Adrenal gland (tissue), 12 donors: ENCODE results near the gene TOR1B. TPM values are rescaled to one million over a fixed set of nuclear protein-coding genes. Genes with fewer than 3 reads are reported as not detected.

Experiments
- DNase-seq, 7 donors: peaks; one replicate each; pipeline ENCODE4 v3.0.0-alpha.2; 2019 to 2020
- H3K27ac ChIP-seq, 5 donors: fragments of 200-600 bp; sonication (generic) in 4 of 5; 1 replicate in 3 of 5; 2 replicates in 2 of 5; pipeline versions ENCODE4 v1.5.1 to v1.8.0; 2016 to 2020; ENCODE audit warnings: mild to moderate bottlenecking in 1 of 5
- H3K27me3 ChIP-seq: fragments of 200-600 bp; 2 replicates; pipeline ENCODE4 v1.8.0; 2021
- H3K36me3 ChIP-seq, 2 donors: fragments of 200-600 bp; replicated peaks in 1 of 2; 1 replicate in 1 of 2; 2 replicates in 1 of 2; pipeline versions ENCODE4 v1.5.1 to v1.8.0; 2018 to 2022
- H3K4me1 ChIP-seq, 2 donors: fragments of 200-600 bp; replicated peaks in 1 of 2; 1 replicate in 1 of 2; 2 replicates in 1 of 2; pipeline versions ENCODE4 v1.5.1 to v1.8.0; 2018 to 2021
- H3K4me3 ChIP-seq, 4 donors: fragments of 200-600 bp; sonication (generic) in 3 of 4; one replicate each; pipeline ENCODE4 v1.5.1; 2016 to 2018
- H3K9me3 ChIP-seq, 3 donors: fragments of 200-600 bp; sonication (generic) in 1 of 3; replicated peaks in 1 of 3; 1 replicate in 2 of 3; 2 replicates in 1 of 3; pipeline versions ENCODE4 v1.5.1 to v1.8.0; 2016 to 2021
- CTCF ChIP-seq, 6 experiments: fragments of 450-650 bp in 4 of 6; fragments of 200-600 bp in 2 of 6; sonication (generic) in 1 of 6; IDR thresholded peaks; 1 replicate in 5 of 6; 2 replicates in 1 of 6; pipeline versions ENCODE4 v1.5.1 to v1.8.0; 2016 to 2021; ENCODE audit warnings: antibody characterized with exemption in 6 of 6, mild to moderate bottlenecking in 2 of 6, moderate library complexity in 1 of 6
- POLR2A ChIP-seq, 2 donors: fragments of 450-650 bp; IDR thresholded peaks; one replicate each; pipeline ENCODE4 v1.6.1; 2017; ENCODE audit warnings: antibody characterized with exemption in 2 of 2, mild to moderate bottlenecking in 2 of 2, moderate library complexity in 1 of 2
- WGBS, 4 donors: extraction: QIAGEN DNeasy Blood & Tissue Kit in 2 of 4; methylation state at CpG; one replicate each; pipeline versions ENCODE4 v1.1.5 to v1.1.7; 2013 to 2017; 5-methylcytosine and 5-hydroxymethylcytosine counted together
- intact Hi-C, 2 donors: fragments of 100-400 bp; cut with DNase I; formaldehyde crosslinking; loops; one replicate each; pipeline versions ENCODE4 v1.14.1 to v1.15.0; 2022 to 2023
- polyA plus RNA-seq, 3 donors: library from polyadenylated mRNA; stranded (reverse); fragments of 200-250 nt in 2 of 3; fragments of 350-450 nt in 1 of 3; fragmentation: Illumina TruSeq in 1 of 3; extraction: RNeasy Lipid Tissue Mini Kit (QIAGEN cat#74804) in 1 of 3; gene quantifications; one replicate each; pipeline ENCODE4 v1.2.3, GENCODE V29; 2013 to 2014
- total RNA-seq, 9 donors: library from RNA; depleted of rRNA in 4 of 9; stranded (reverse); fragments of >200 nt in 4 of 9; fragments of 120-200 nt in 1 of 9; fragmentation: NEBNext Ultra II Directional in 1 of 9; extraction: Animal tissue kit (Norgen Biotek cat#: 25700) in 1 of 9; gene quantifications; one replicate each; pipeline versions ENCODE4 v1.1.0 to v1.2.4, GENCODE V29; 2013 to 2023
- donor health status: healthy with polysubstance abuse.
- donor health status: Bipolar disorder and iron deficiency.
- donor health status: DM: yes; HTN: yes; CAD: no.
- donor health status: DM: no; HTN: no; CAD: no.
- donor health status: DM: no; HTN: no; CAD: no.
- donor health status: DM: yes; HTN: yes; CAD: no.

Gene TOR1B
- total and polyA plus RNA-seq, 12 donors, result 9.8 to 36.3 (median 25.4) TPM

- WGBS, 4 donors, result 82 to 92% (median 91%) methylated on average over 7 of the region's 7 CpGs
- H3K36me3 ChIP-seq, result peaks cover 0 to 70% of the 10 kb centered on the region in 2 donors
- H3K4me3 ChIP-seq, result no peak overlapping the region
- intact Hi-C loops, result no loop called here
- no peaks in the 10 kb centered on the region for H3K9me3 ChIP-seq
- no peak for DNase-seq
- H3K27ac ChIP-seq, result no peak overlapping the region
- H3K4me1 ChIP-seq, result peaks cover 7 to 11% of the 10 kb centered on the region in 2 donors
- H3K27me3 ChIP-seq, result no peaks in the 10 kb centered on the region
- TF ChIP-seq CTCF (IDR thresholded peaks at IDR 0.05) (no peak), POLR2A (IDR thresholded peaks at IDR 0.05) (no peak)
Measured at GRCh38 chr9:129857207-129857606, 54.2 kb downstream of the TOR1B start.

GRCh38 chr9:129858167-129858962 lies 55.4 kb downstream of the TOR1B start:
- Histone ChIP-seq H3K9me3 (no peaks in the 10 kb centered on the region), H3K36me3 (peaks cover 0 to 61% of the 10 kb centered on the region in 2 donors), H3K27me3 (no peaks in the 10 kb centered on the region), H3K4me1 (no peaks in the 10 kb centered on the region), H3K27ac (no peak overlapping the region), H3K4me3 (no peak overlapping the region)
- intact Hi-C loops, result no loop called here
- no peak for DNase-seq
- WGBS, 4 donors, result 87 to 96% (median 88%) methylated on average over 7 to 11 of the region's 11 CpGs
- TF ChIP-seq POLR2A (IDR thresholded peaks at IDR 0.05) (no peak), CTCF (IDR thresholded peaks at IDR 0.05) (no peak)

Other genes starting within 250 kb of the TOR1B start
- gene C9orf50, start 182.1 kb upstream of the TOR1B start, total RNA-seq, result under 1 TPM in 3 of 9 donors, not detected in 6; 0.11 to 0.37 (median 0.14) TPM
- gene C9orf50, start 182.1 kb upstream of the TOR1B start, polyA plus RNA-seq, result under 1 TPM in 2 of 3 donors, not detected in 1; 0.56 to 0.74 TPM
- 100 to 1,000 TPM in 4 of 9 donors, 10 to 100 TPM in 5; 27.2 to 190 (median 59.7) TPM for gene NTMT1, start 177.0 kb upstream of the TOR1B start, total RNA-seq
- gene NTMT1, start 177.0 kb upstream of the TOR1B start, polyA plus RNA-seq, result 100 to 1,000 TPM in 1 of 3 donors, 10 to 100 TPM in 2; 40.0 to 122 (median 87.5) TPM
- 10 to 100 TPM in 8 of 9 donors, 1 to 10 TPM in 1; 10.0 to 31.8 (median 26.7) TPM for gene ASB6, start 161.0 kb upstream of the TOR1B start, total RNA-seq
- 10 to 100 TPM; 11.2 to 34.2 (median 30.6) TPM for gene ASB6, start 161.0 kb upstream of the TOR1B start, polyA plus RNA-seq
- 1 to 10 TPM in 8 of 9 donors, under 1 TPM in 1; 0.55 to 8.3 (median 3.7) TPM for gene PRRX2, start 137.5 kb upstream of the TOR1B start, total RNA-seq
- gene PRRX2, start 137.5 kb upstream of the TOR1B start, polyA plus RNA-seq, result 10 to 100 TPM in 1 of 3 donors, 1 to 10 TPM in 1, under 1 TPM in 1; 0.15 to 14.2 (median 8.1) TPM
- 1 to 10 TPM in 5 of 9 donors, under 1 TPM in 3, not detected in 1; 0.12 to 2.8 (median 1.2) TPM for gene PTGES, start 50.1 kb upstream of the TOR1B start, total RNA-seq
- 1 to 10 TPM; 1.2 to 4.4 (median 3.7) TPM for gene PTGES, start 50.1 kb upstream of the TOR1B start, polyA plus RNA-seq
- gene TOR1A, start 21.0 kb downstream of the TOR1B start, total RNA-seq, result 10 to 100 TPM; 23.7 to 61.4 (median 39.5) TPM
- 10 to 100 TPM; 19.7 to 51.1 (median 25.5) TPM for gene TOR1A, start 21.0 kb downstream of the TOR1B start, polyA plus RNA-seq
- gene C9orf78, start 32.1 kb downstream of the TOR1B start, total RNA-seq, result 10 to 100 TPM; 36.2 to 89.5 (median 42.6) TPM
- gene C9orf78, start 32.1 kb downstream of the TOR1B start, polyA plus RNA-seq, result 100 to 1,000 TPM in 1 of 3 donors, 10 to 100 TPM in 2; 35.6 to 116 (median 50.8) TPM
- 10 to 100 TPM in 8 of 9 donors, 1 to 10 TPM in 1; 8.3 to 50.1 (median 34.1) TPM for gene USP20, start 32.3 kb downstream of the TOR1B start, total RNA-seq
- gene USP20, start 32.3 kb downstream of the TOR1B start, polyA plus RNA-seq, result 10 to 100 TPM; 14.0 to 73.4 (median 69.5) TPM
- 10 to 100 TPM; 22.6 to 40.4 (median 24.3) TPM for gene FNBP1, start 240.0 kb downstream of the TOR1B start, total RNA-seq
- 10 to 100 TPM; 15.3 to 26.2 (median 19.9) TPM for gene FNBP1, start 240.0 kb downstream of the TOR1B start, polyA plus RNA-seq